SK-N-SH treated with all-trans-retinoic acid at 6 μM for 48 hours (cell line): ENCODE measurements around the gene PABPC1L.

Source experiments
- ATAC-seq: fragments of 200-7000 bp; cut with Tn5 transposase; 3 replicates; pipeline ENCODE4 v1.9.1; 2020; ENCODE audit warnings: mild to moderate bottlenecking, moderate library complexity
- ARNTL ChIP-seq: fragments of 450-650 bp; formaldehyde crosslinking; IDR thresholded peaks from 2 replicates; pipeline ENCODE4 v1.5.0; 2020; ENCODE audit warnings: low read depth, mild to moderate bottlenecking, moderate library complexity, borderline replicate concordance
- BACH2 ChIP-seq: fragments of 250-450 bp; sonication (Bioruptor Pico); IDR thresholded peaks from 2 replicates; pipeline ENCODE4 v1.9.0; 2021; ENCODE audit warnings: mild to moderate bottlenecking, borderline replicate concordance
- CREB5 ChIP-seq: fragments of 250-450 bp; sonication (Bioruptor Pico); IDR thresholded peaks from 2 replicates; pipeline ENCODE4 v1.5.1; 2020; ENCODE audit warnings: low read depth, mild to moderate bottlenecking, moderate library complexity
- CSDC2 ChIP-seq: fragments of 250-450 bp; sonication (Bioruptor Pico); IDR thresholded peaks from 2 replicates; pipeline ENCODE4 v1.5.0; 2020; ENCODE audit warnings: mild to moderate bottlenecking, moderate library complexity
- ESRRG ChIP-seq: fragments of 250-450 bp; sonication (Bioruptor Pico); IDR thresholded peaks from 2 replicates; pipeline ENCODE4 v1.6.1; 2021; ENCODE audit warnings: mild to moderate bottlenecking
- GLIS3 ChIP-seq: fragments of 250-450 bp; sonication (Bioruptor Pico); IDR thresholded peaks from 2 replicates; pipeline ENCODE4 v1.5.0; 2020; ENCODE audit warnings: mild to moderate bottlenecking, moderate library complexity
- ISL1 ChIP-seq: fragments of 250-450 bp; sonication (Bioruptor Pico); IDR thresholded peaks from 2 replicates; pipeline ENCODE4 v2.1.2; 2022; ENCODE audit warnings: mild to moderate bottlenecking, moderate library complexity
- PATZ1 ChIP-seq: fragments of 250-450 bp; sonication (Bioruptor Pico); IDR thresholded peaks from 2 replicates; pipeline ENCODE4 v1.8.0; 2020; ENCODE audit warnings: mild to moderate bottlenecking, moderate library complexity, borderline replicate concordance
- PPARA ChIP-seq: fragments of 250-450 bp; sonication (Bioruptor Pico); IDR thresholded peaks from 2 replicates; pipeline ENCODE4 v1.5.0; 2020; ENCODE audit warnings: mild to moderate bottlenecking, borderline replicate concordance
- RARB ChIP-seq: fragments of 250-450 bp; sonication (Bioruptor Pico); IDR thresholded peaks from 2 replicates; pipeline ENCODE4 v1.8.0; 2021; ENCODE audit warnings: mild to moderate bottlenecking, moderate library complexity
- SNAI2 ChIP-seq: fragments of 250-450 bp; sonication (Bioruptor Pico); IDR thresholded peaks from 2 replicates; pipeline ENCODE4 v1.5.0; 2020; ENCODE audit warnings: mild to moderate bottlenecking, moderate library complexity
- TCF4 ChIP-seq: fragments of 250-450 bp; sonication (Bioruptor Pico); IDR thresholded peaks from 2 replicates; pipeline ENCODE4 v1.8.0; 2021; ENCODE audit warnings: mild to moderate bottlenecking, moderate library complexity, borderline replicate concordance
- TOX ChIP-seq: fragments of 250-450 bp; sonication (Bioruptor Pico); IDR thresholded peaks from 2 replicates; pipeline ENCODE4 v1.8.0; 2021; ENCODE audit warnings: mild to moderate bottlenecking, moderate library complexity, borderline replicate concordance
- TSHZ2 ChIP-seq: fragments of 250-450 bp; sonication (Bioruptor Pico); IDR thresholded peaks from 2 replicates; pipeline ENCODE4 v1.5.0; 2020; ENCODE audit warnings: mild to moderate bottlenecking, moderate library complexity
- ZC3H10 ChIP-seq: fragments of 250-450 bp; sonication (Bioruptor Pico); IDR thresholded peaks from 2 replicates; pipeline ENCODE4 v1.5.1; 2021; ENCODE audit warnings: mild to moderate bottlenecking, moderate library complexity
- ZFP3 ChIP-seq: fragments of 250-450 bp; sonication (Bioruptor Pico); IDR thresholded peaks from 2 replicates; pipeline ENCODE4 v1.5.0; 2020; ENCODE audit warnings: mild to moderate bottlenecking, moderate library complexity
- ZFP30 ChIP-seq: fragments of 450-650 bp; formaldehyde crosslinking; IDR thresholded peaks from 2 replicates; pipeline ENCODE4 v1.5.0; 2022; ENCODE audit warnings: mild to moderate bottlenecking, moderate library complexity
- ZNF565 ChIP-seq: fragments of 450-650 bp; formaldehyde crosslinking; conservative IDR thresholded peaks from 2 replicates; pipeline ENCODE4 v1.5.0; 2020; ENCODE audit warnings: low read depth, mild to moderate bottlenecking, moderate library complexity
- ZNF70 ChIP-seq: fragments of 450-650 bp; formaldehyde crosslinking; IDR thresholded peaks from 2 replicates; pipeline ENCODE4 v1.5.0; 2020; ENCODE audit warnings: mild to moderate bottlenecking, moderate library complexity
- ZNF8 ChIP-seq: fragments of 450-650 bp; formaldehyde crosslinking; IDR thresholded peaks from 2 replicates; pipeline ENCODE4 v1.5.0; 2020; ENCODE audit warnings: mild to moderate bottlenecking, moderate library complexity

PABPC1L gene

GRCh38 chr20:44943828-44944227, 34.0 kb downstream of the PABPC1L start (continued):
- TF ChIP-seq PATZ1 (CRISPR knock-in tag) (no peak), ZNF8 (CRISPR knock-in tag) (no peak)

- ATAC-seq = no peak
- no peak for TF ChIP-seq ARNTL (CRISPR knock-in tag)
- TF ChIP-seq SNAI2 (CRISPR knock-in tag) = no peak
- TF ChIP-seq ZFP30 (CRISPR knock-in tag) = no peak
- no peak for TF ChIP-seq CSDC2 (CRISPR knock-in tag)
- no peak for TF ChIP-seq TSHZ2
- no peak for TF ChIP-seq TCF4 (CRISPR knock-in tag)
- TF ChIP-seq ESRRG (CRISPR knock-in tag) = no peak
- TF ChIP-seq ZFP3 (CRISPR knock-in tag) = no peak
- TF ChIP-seq CREB5 (CRISPR knock-in tag) = no peak
- TF ChIP-seq RARB (CRISPR knock-in tag) = no peak
- TF ChIP-seq GLIS3 (CRISPR knock-in tag) = no peak
- TF ChIP-seq ZNF565 (CRISPR knock-in tag) = no peak
- TF ChIP-seq PPARA (CRISPR knock-in tag) = no peak
Observed at GRCh38 chr20:44945261-44945660, 35.4 kb downstream of the PABPC1L start.

- TF ChIP-seq ESRRG (CRISPR knock-in tag) (no peak), ZNF8 (CRISPR knock-in tag) (no peak), ZC3H10 (CRISPR knock-in tag) (no peak), ZFP30 (CRISPR knock-in tag) (no peak), BACH2 (CRISPR knock-in tag) (no peak), ZNF70 (no peak), TSHZ2 (no peak), ZFP3 (CRISPR knock-in tag) (no peak), TOX (CRISPR knock-in tag) (no peak), RARB (CRISPR knock-in tag) (no peak), CREB5 (CRISPR knock-in tag) (no peak), ISL1 (CRISPR knock-in tag) (no peak)
- ATAC-seq = no peak
Observed at GRCh38 chr20:44946271-44946852, 36.5 kb downstream of the PABPC1L start.
